PFSK-1 (cell line): Measurements from ENCODE around the gene GMPPB.

Experiments used
- POLR2AphosphoS5 ChIP-seq: IDR thresholded peaks from 2 replicates; pipeline ENCODE4 v1.6.1; 2012; ENCODE audit warnings: low read depth, mild to moderate bottlenecking, control low read depth, low read length, moderate library complexity
- TAF1 ChIP-seq: IDR thresholded peaks from 2 replicates; pipeline ENCODE4 v1.6.1; 2012; ENCODE audit warnings: low read length, control low read depth, borderline replicate concordance; ENCODE audit not compliant: insufficient read depth
- TF ChIP-seq, protein P1 (sequence below), 2 experiments: IDR thresholded peaks; 2 replicates each; pipeline versions ENCODE4 v1.6.1 to v1.8.0; 2011 to 2012; ENCODE audit warnings: low read depth in 2 of 2, low read length in 2 of 2, control low read depth in 1 of 2, inconsistent platforms in 1 of 2, mild to moderate bottlenecking in 1 of 2, moderate library complexity in 1 of 2; ENCODE audit not compliant: insufficient read depth in 1 of 2

- TF ChIP-seq POLR2AphosphoS5 (no peak), TAF1 (no peak)
- TF ChIP-seq, protein P1, sequence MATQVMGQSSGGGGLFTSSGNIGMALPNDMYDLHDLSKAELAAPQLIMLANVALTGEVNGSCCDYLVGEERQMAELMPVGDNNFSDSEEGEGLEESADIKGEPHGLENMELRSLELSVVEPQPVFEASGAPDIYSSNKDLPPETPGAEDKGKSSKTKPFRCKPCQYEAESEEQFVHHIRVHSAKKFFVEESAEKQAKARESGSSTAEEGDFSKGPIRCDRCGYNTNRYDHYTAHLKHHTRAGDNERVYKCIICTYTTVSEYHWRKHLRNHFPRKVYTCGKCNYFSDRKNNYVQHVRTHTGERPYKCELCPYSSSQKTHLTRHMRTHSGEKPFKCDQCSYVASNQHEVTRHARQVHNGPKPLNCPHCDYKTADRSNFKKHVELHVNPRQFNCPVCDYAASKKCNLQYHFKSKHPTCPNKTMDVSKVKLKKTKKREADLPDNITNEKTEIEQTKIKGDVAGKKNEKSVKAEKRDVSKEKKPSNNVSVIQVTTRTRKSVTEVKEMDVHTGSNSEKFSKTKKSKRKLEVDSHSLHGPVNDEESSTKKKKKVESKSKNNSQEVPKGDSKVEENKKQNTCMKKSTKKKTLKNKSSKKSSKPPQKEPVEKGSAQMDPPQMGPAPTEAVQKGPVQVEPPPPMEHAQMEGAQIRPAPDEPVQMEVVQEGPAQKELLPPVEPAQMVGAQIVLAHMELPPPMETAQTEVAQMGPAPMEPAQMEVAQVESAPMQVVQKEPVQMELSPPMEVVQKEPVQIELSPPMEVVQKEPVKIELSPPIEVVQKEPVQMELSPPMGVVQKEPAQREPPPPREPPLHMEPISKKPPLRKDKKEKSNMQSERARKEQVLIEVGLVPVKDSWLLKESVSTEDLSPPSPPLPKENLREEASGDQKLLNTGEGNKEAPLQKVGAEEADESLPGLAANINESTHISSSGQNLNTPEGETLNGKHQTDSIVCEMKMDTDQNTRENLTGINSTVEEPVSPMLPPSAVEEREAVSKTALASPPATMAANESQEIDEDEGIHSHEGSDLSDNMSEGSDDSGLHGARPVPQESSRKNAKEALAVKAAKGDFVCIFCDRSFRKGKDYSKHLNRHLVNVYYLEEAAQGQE (IDR thresholded peaks at IDR 0.05; ENCODE audit: insufficient read depth in 1 of 2, low read depth in 2 of 2, low read length in 2 of 2), result no peak
Measured at GRCh38 chr3:49718858-49719213, 4.9 kb downstream of the GMPPB start.
